HepG2 (cell line): Measurements from ENCODE around the gene TLR6. TPM values are rescaled to one million over a fixed set of nuclear protein-coding genes. Genes with fewer than 3 reads are reported as not detected.

Source experiments
- ATAC-seq: fragments of 200-7000 bp; cut with Tn5 transposase; 3 replicates; pipeline ENCODE4 v1.9.1; 2020; ENCODE audit warnings: mild to moderate bottlenecking, moderate library complexity
- BruUV-seq: library from RNA; stranded (reverse); fragments of 400-500 nt; replicated peaks from 2 replicates; lab custom pipeline; 2021; lab: Mats Ljungman, UMichigan
- CTCF ChIA-PET: fragments of 300-600 bp; formaldehyde crosslinking; extraction: SDS; loops from one replicate; lab custom pipeline; 2021; ENCODE audit warnings: low total read pairs, inconsistent platforms, low intra/inter-chr PET ratio; lab: Yijun Ruan, JAX
- POLR2A ChIA-PET: fragments of 350-600 bp; sonication (Branson Sonifier 250); formaldehyde crosslinking; loops from one replicate; lab custom pipeline; 2020; ENCODE audit warnings: antibody characterized with exemption, inconsistent platforms; lab: Yijun Ruan, JAX
- DNase-seq: peaks from one replicate; pipeline ENCODE4 v3.0.0-alpha.2; 2015; ENCODE audit warnings: low spot score
- FAIRE-seq: peaks from 3 replicates; lab custom pipeline; 2011; peaks lifted over from hg19 to GRCh38; lab: Jason Lieb, UNC
- H2AFZ ChIP-seq: one replicate; pipeline ENCODE4 v1.6.1; 2011; ENCODE audit warnings: low read length, inconsistent platforms
- H3K27ac ChIP-seq: fragments of 300-600 bp; 3 replicates; pipeline ENCODE4 v1.8.0; 2011; ENCODE audit warnings: mixed run types, mild to moderate bottlenecking, mixed read lengths, low read length, inconsistent platforms; ENCODE audit not compliant: insufficient read depth; ENCODE audit errors: extremely low read length
- H3K27me3 ChIP-seq, 2 experiments: fragments of 200-600 bp in 1 of 2; 2 replicates in 1 of 2; 3 replicates in 1 of 2; pipeline versions ENCODE4 v1.6.0 to v1.8.0; 2011; ENCODE audit warnings: low read length in 2 of 2, mild to moderate bottlenecking in 2 of 2, moderate library complexity in 2 of 2, inconsistent platforms in 1 of 2; ENCODE audit not compliant: insufficient read depth in 2 of 2, control insufficient read depth in 1 of 2
- H3K36me3 ChIP-seq, 2 experiments: fragments of 200-600 bp in 1 of 2; replicated peaks in 1 of 2; 2 replicates in 1 of 2; 3 replicates in 1 of 2; pipeline versions ENCODE4 v1.5.1 to v1.8.0; 2011; ENCODE audit warnings: low read length in 2 of 2, inconsistent platforms in 1 of 2; ENCODE audit not compliant: insufficient read depth in 2 of 2, control insufficient read depth in 1 of 2
- H3K4me1 ChIP-seq: 2 replicates; pipeline ENCODE4 v1.5.1; 2012; ENCODE audit warnings: low read length, inconsistent platforms; ENCODE audit not compliant: insufficient read depth
- H3K4me2 ChIP-seq: 2 replicates; pipeline ENCODE4 v1.6.0; 2011; ENCODE audit warnings: low read depth, low read length, inconsistent platforms
- H3K4me3 ChIP-seq, 3 experiments: fragments of 200-600 bp in 1 of 3; sonication (generic), shearing (Covaris generic) in 1 of 3; replicated peaks in 1 of 3; 2 replicates each; pipeline ENCODE4 v1.5.1; 2011 to 2016; ENCODE audit warnings: low read length in 3 of 3, inconsistent platforms in 2 of 3, low read depth in 2 of 3, mild to moderate bottlenecking in 2 of 3, control low read depth in 1 of 3, mixed read lengths in 1 of 3; ENCODE audit not compliant: insufficient read depth in 1 of 3
- H3K79me2 ChIP-seq: one replicate; pipeline ENCODE4 v1.6.1; 2011; ENCODE audit warnings: low read length, inconsistent platforms; ENCODE audit not compliant: insufficient read depth
- H3K9ac ChIP-seq: 2 replicates; pipeline ENCODE4 v1.6.0; 2011; ENCODE audit warnings: mild to moderate bottlenecking, low read depth, low read length, inconsistent platforms; ENCODE audit not compliant: insufficient read depth
- H3K9me3 ChIP-seq: 2 replicates; pipeline ENCODE4 v1.5.1; 2012; ENCODE audit warnings: mild to moderate bottlenecking, low read length
- H4K20me1 ChIP-seq: 2 replicates; pipeline ENCODE4 v1.6.0; 2011; ENCODE audit warnings: inconsistent platforms, mild to moderate bottlenecking, low read length, moderate library complexity; ENCODE audit not compliant: insufficient read depth
- CBX1 ChIP-seq: IDR thresholded peaks from one replicate; pipeline ENCODE4 v1.6.1; 2016; ENCODE audit warnings: antibody characterized with exemption, low read depth
- FOXC1 ChIP-seq: sonication (generic); formaldehyde crosslinking; IDR thresholded peaks from 2 replicates; pipeline ENCODE4 v1.8.0; 2022; ENCODE audit warnings: mild to moderate bottlenecking, missing genetic modification reagents, borderline replicate concordance
- FOXJ3 ChIP-seq: sonication (generic); formaldehyde crosslinking; IDR thresholded peaks from 2 replicates; pipeline ENCODE4 v1.4.0; 2020; ENCODE audit warnings: missing genetic modification reagents, mild to moderate bottlenecking, borderline replicate concordance
- GPN1 ChIP-seq: sonication (generic); formaldehyde crosslinking; IDR thresholded peaks from 2 replicates; pipeline ENCODE4 v1.5.1; 2020; ENCODE audit warnings: missing genetic modification reagents, borderline replicate concordance
- MATR3 ChIP-seq: sonication (generic); formaldehyde crosslinking; IDR thresholded peaks from 2 replicates; pipeline ENCODE4 v1.4.0; 2020; ENCODE audit warnings: missing genetic modification reagents
- NR1H2 ChIP-seq: sonication (generic); formaldehyde crosslinking; IDR thresholded peaks from 2 replicates; pipeline ENCODE4 v1.8.1; 2022; ENCODE audit warnings: low read depth, missing genetic modification reagents, borderline replicate concordance
- SIX4 ChIP-seq: sonication (generic); formaldehyde crosslinking; IDR thresholded peaks from 2 replicates; pipeline ENCODE4 v1.4.0; 2020; ENCODE audit warnings: missing genetic modification reagents
- ZC3H13 ChIP-seq: sonication (generic); formaldehyde crosslinking; IDR thresholded peaks from 2 replicates; pipeline ENCODE4 v1.8.1; 2023; ENCODE audit warnings: mild to moderate bottlenecking, missing genetic modification reagents, moderate library complexity
- ZNF451 ChIP-seq: sonication (generic); formaldehyde crosslinking; IDR thresholded peaks from 2 replicates; pipeline ENCODE4 v1.5.0; 2020; ENCODE audit warnings: mild to moderate bottlenecking, missing genetic modification reagents
- ZNF670 ChIP-seq: sonication (generic); formaldehyde crosslinking; IDR thresholded peaks from 2 replicates; pipeline ENCODE4 v1.8.0; 2022; ENCODE audit warnings: mild to moderate bottlenecking, missing genetic modification reagents, borderline replicate concordance
- WGBS: methylation state at CpG from one replicate; pipeline ENCODE4 v1.1.6; 2017; ENCODE audit warnings: low lambda C conversion rate; 5-methylcytosine and 5-hydroxymethylcytosine counted together
- in situ Hi-C: cut with HindIII; loops from 2 replicates; pipeline ENCODE4 v1.10.0; 2017; ENCODE audit warnings: low pct_unique_long_range_greater_than_20kb; ENCODE audit not compliant: extremely low pct_ligation_motif_present
- intact Hi-C: fragments of 100-400 bp; cut with micrococcal nuclease; formaldehyde crosslinking; loops from one replicate; pipeline ENCODE4 v1.10.0; 2022; ENCODE audit not compliant: unreplicated experiment
- polyA plus RNA-seq, 8 experiments: library from polyadenylated mRNA; depleted of rRNA in 3 of 8; stranded (reverse) in 7 of 8; unstranded in 1 of 8; fragments of >200 nt; fragmentation: Illumina TruSeq in 4 of 8; extraction: Trizol in 4 of 8; gene quantifications; 2 replicates each; pipeline versions ENCODE4 v1.2.1 to v1.2.3, GENCODE V29; 2011 to 2016; ENCODE audit warnings: low read depth in 4 of 8, missing spikeins in 1 of 8, mixed read lengths in 1 of 8; ENCODE audit not compliant: insufficient read depth in 1 of 8
- total RNA-seq, 5 experiments: library from RNA; depleted of rRNA; stranded (reverse); fragments of >200 nt; fragmentation: Illumina TruSeq; extraction: Trizol; gene quantifications; 2 replicates each; pipeline ENCODE4 v1.2.3, GENCODE V29; 2016; ENCODE audit warnings: low read depth in 1 of 5
- TF ChIP-seq, protein P1 (sequence below): sonication (generic); formaldehyde crosslinking; IDR thresholded peaks from 2 replicates; pipeline ENCODE4 v1.8.0; 2022; ENCODE audit warnings: missing genetic modification reagents, mild to moderate bottlenecking, borderline replicate concordance
- TF ChIP-seq, protein P2 (sequence below): sonication (generic); formaldehyde crosslinking; IDR thresholded peaks from 2 replicates; pipeline ENCODE4 v1.5.0; 2020; ENCODE audit warnings: mild to moderate bottlenecking, missing genetic modification reagents
- TF ChIP-seq, protein P3 (sequence below): sonication (generic); formaldehyde crosslinking; IDR thresholded peaks from 2 replicates; pipeline ENCODE4 v1.4.0; 2020; ENCODE audit warnings: missing genetic modification reagents, borderline replicate concordance
- TF ChIP-seq, protein P4 (sequence below): sonication (generic); formaldehyde crosslinking; IDR thresholded peaks from 2 replicates; pipeline ENCODE4 v1.5.0; 2020; ENCODE audit warnings: mild to moderate bottlenecking, low read depth, missing genetic modification reagents, borderline replicate concordance

The TLR6 gene
- total and polyA plus RNA-seq, 2 of the 13 experiments (the other 11 are each of a cell fraction or from before 2014, with no cell fraction given) = 0.33 to 0.71 TPM

DNA sequence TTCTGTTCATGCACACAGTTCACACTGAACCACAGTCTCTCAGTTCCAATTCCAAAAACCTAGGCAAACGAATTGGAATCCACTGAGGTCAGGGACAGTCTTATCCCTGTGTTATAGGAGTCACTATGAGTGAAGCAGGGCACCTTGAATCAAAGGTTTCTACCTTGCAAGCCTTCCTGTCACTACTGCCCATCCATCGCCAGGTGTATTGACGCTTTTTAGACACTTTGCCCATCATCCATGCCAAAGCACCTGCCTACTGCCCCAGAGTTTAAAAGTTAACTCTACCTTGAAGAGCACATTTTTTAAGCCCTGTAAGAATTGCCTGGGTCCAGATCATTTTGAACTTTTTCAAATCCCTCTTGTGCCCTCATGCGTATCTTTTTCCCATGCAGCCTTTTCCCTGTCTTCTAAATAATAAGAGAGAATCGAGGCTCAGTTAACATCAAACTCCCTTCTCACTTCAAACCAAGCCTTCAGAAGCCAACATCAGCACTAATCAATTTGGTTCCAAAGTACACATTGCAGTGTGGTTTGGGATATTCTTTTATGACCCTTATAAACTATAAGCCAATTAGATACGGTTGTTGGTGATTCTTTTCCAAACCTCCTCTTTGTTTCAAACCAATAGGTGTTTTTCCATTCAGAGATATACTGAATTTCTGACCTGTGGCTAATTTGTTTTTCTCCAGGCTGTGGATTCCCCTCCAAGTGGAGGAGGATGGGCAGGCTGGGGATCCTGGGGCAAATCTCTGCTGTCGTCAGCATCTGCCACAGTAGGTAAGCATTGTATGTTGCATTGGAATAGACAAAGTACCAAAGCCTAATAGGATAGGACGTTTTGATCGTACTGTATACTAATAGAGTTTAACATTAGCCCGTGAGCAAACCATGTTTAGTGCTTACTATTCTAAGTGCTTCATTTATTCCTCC lies 34.7 kb upstream of the TLR6 start:
- WGBS = 90% methylated on average over 10 of the region's 10 CpGs
- no peak overlapping the region for H3K27ac ChIP-seq
- FAIRE-seq (no peak), DNase-seq (no peak), ATAC-seq (no peak)
- peaks cover 5 to 51% of the 10 kb centered on the region in 2 experiments for H3K36me3 ChIP-seq
- peaks cover 48% of the 10 kb centered on the region for H3K4me1 ChIP-seq
- POLR2A ChIA-PET = no interaction called here
- H3K9ac ChIP-seq = no peak overlapping the region
- no peak overlapping the region for H3K4me3 ChIP-seq
- CTCF ChIA-PET = no interaction called here
- no peaks in the 10 kb centered on the region for H3K9me3 ChIP-seq
- H3K27me3 ChIP-seq = no peaks in the 10 kb centered on the region
- no peaks in the 10 kb centered on the region for H3K79me2 ChIP-seq
- H3K4me2 ChIP-seq = no peak overlapping the region
- in situ Hi-C loops = no loop called here
- intact Hi-C loops = no loop called here
- H2AFZ ChIP-seq = no peak overlapping the region
- no TSS peak for BruUV-seq
- H4K20me1 ChIP-seq = no peaks in the 10 kb centered on the region
- TF ChIP-seq NR1H2 (CRISPR knock-in tag) (no peak), ZC3H13 (CRISPR knock-in tag) (no peak), FOXJ3 (CRISPR knock-in tag) (no peak), SIX4 (CRISPR knock-in tag) (no peak), CBX1 (no peak), GPN1 (CRISPR knock-in tag) (no peak), MATR3 (CRISPR knock-in tag) (no peak), ZNF451 (CRISPR knock-in tag) (no peak), ZNF670 (no peak), FOXC1 (CRISPR knock-in tag) (no peak)
- TF ChIP-seq, protein P1, sequence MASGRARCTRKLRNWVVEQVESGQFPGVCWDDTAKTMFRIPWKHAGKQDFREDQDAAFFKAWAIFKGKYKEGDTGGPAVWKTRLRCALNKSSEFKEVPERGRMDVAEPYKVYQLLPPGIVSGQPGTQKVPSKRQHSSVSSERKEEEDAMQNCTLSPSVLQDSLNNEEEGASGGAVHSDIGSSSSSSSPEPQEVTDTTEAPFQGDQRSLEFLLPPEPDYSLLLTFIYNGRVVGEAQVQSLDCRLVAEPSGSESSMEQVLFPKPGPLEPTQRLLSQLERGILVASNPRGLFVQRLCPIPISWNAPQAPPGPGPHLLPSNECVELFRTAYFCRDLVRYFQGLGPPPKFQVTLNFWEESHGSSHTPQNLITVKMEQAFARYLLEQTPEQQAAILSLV (CRISPR knock-in tag) = no peak
- TF ChIP-seq, protein P2, sequence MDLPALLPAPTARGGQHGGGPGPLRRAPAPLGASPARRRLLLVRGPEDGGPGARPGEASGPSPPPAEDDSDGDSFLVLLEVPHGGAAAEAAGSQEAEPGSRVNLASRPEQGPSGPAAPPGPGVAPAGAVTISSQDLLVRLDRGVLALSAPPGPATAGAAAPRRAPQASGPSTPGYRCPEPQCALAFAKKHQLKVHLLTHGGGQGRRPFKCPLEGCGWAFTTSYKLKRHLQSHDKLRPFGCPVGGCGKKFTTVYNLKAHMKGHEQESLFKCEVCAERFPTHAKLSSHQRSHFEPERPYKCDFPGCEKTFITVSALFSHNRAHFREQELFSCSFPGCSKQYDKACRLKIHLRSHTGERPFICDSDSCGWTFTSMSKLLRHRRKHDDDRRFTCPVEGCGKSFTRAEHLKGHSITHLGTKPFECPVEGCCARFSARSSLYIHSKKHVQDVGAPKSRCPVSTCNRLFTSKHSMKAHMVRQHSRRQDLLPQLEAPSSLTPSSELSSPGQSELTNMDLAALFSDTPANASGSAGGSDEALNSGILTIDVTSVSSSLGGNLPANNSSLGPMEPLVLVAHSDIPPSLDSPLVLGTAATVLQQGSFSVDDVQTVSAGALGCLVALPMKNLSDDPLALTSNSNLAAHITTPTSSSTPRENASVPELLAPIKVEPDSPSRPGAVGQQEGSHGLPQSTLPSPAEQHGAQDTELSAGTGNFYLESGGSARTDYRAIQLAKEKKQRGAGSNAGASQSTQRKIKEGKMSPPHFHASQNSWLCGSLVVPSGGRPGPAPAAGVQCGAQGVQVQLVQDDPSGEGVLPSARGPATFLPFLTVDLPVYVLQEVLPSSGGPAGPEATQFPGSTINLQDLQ (CRISPR knock-in tag) = no peak
- TF ChIP-seq, protein P3, sequence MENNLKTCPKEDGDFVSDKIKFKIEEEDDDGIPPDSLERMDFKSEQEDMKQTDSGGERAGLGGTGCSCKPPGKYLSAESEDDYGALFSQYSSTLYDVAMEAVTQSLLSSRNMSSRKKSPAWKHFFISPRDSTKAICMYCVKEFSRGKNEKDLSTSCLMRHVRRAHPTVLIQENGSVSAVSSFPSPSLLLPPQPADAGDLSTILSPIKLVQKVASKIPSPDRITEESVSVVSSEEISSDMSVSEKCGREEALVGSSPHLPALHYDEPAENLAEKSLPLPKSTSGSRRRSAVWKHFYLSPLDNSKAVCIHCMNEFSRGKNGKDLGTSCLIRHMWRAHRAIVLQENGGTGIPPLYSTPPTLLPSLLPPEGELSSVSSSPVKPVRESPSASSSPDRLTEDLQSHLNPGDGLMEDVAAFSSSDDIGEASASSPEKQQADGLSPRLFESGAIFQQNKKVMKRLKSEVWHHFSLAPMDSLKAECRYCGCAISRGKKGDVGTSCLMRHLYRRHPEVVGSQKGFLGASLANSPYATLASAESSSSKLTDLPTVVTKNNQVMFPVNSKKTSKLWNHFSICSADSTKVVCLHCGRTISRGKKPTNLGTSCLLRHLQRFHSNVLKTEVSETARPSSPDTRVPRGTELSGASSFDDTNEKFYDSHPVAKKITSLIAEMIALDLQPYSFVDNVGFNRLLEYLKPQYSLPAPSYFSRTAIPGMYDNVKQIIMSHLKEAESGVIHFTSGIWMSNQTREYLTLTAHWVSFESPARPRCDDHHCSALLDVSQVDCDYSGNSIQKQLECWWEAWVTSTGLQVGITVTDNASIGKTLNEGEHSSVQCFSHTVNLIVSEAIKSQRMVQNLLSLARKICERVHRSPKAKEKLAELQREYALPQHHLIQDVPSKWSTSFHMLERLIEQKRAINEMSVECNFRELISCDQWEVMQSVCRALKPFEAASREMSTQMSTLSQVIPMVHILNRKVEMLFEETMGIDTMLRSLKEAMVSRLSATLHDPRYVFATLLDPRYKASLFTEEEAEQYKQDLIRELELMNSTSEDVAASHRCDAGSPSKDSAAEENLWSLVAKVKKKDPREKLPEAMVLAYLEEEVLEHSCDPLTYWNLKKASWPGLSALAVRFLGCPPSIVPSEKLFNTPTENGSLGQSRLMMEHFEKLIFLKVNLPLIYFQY (CRISPR knock-in tag) = no peak
- TF ChIP-seq, protein P4, sequence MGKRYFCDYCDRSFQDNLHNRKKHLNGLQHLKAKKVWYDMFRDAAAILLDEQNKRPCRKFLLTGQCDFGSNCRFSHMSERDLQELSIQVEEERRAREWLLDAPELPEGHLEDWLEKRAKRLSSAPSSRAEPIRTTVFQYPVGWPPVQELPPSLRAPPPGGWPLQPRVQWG = no peak
